ENCODE data around the gene FIBIN.
"Not testable (repeated sequence)": the region's sequence is repeated elsewhere in the genome, so short reads cannot be mapped to it uniquely, and the experiment has no call there.

FIBIN gene

GRCh38 chr11:26971961-26972360 is 22.0 kb upstream of the FIBIN start:
- intact Hi-C loops (cut with DNase I; ENCODE audit: low total_unique reads): no loop called here
- no peak overlapping the region for H3K27ac ChIP-seq
- no peaks in the 10 kb centered on the region for H3K36me3 ChIP-seq
- H3K4me3 ChIP-seq: no peak overlapping the region
- DNase-seq: no peak
- no peaks in the 10 kb centered on the region for H3K9me3 ChIP-seq
- TF ChIP-seq CTCF (IDR thresholded peaks at IDR 0.05): no peak
- H3K27me3 ChIP-seq: no peaks in the 10 kb centered on the region
- peaks cover 0 to 30% (median 3%) of the 10 kb centered on the region in 4 donors for H3K4me1 ChIP-seq

- peaks cover 0 to 30% (median 3%) of the 10 kb centered on the region in 4 donors for H3K4me1 ChIP-seq
- H3K27me3 ChIP-seq: no peaks in the 10 kb centered on the region
- H3K4me3 ChIP-seq: no peak overlapping the region
- no peaks in the 10 kb centered on the region for H3K36me3 ChIP-seq
- peak overlapping the region; percentile 46 to 65 for H3K27ac ChIP-seq
- no peak for DNase-seq
- intact Hi-C loops (cut with DNase I; ENCODE audit: low total_unique reads): no loop called here
- H3K9me3 ChIP-seq: no peaks in the 10 kb centered on the region
- TF ChIP-seq CTCF (IDR thresholded peaks at IDR 0.05): no peak
Measured at GRCh38 chr11:26974069-26974783, 19.7 kb upstream of the FIBIN start.

GRCh38 chr11:26974996-26975395 is 18.9 kb upstream of the FIBIN start:
- no peaks in the 10 kb centered on the region for H3K27me3 ChIP-seq
- peaks cover 0 to 6% (median 0%) of the 10 kb centered on the region in 3 donors for H3K9me3 ChIP-seq
- no peak for TF ChIP-seq CTCF (IDR thresholded peaks at IDR 0.05)
- H3K4me3 ChIP-seq: no peak overlapping the region
- intact Hi-C loops (cut with DNase I; ENCODE audit: low total_unique reads): no loop called here
- H3K36me3 ChIP-seq: no peaks in the 10 kb centered on the region
- H3K27ac ChIP-seq: peak overlapping the region; percentile 46 to 65
- peaks cover 0 to 30% (median 3%) of the 10 kb centered on the region in 4 donors for H3K4me1 ChIP-seq
- DNase-seq: no peak

- Histone ChIP-seq H3K36me3 (no peaks in the 10 kb centered on the region), H3K27ac (peak overlapping the region; percentile 40 to 46), H3K4me1 (peaks cover 0 to 30% (median 3%) of the 10 kb centered on the region in 4 donors), H3K9me3 (peaks cover 0 to 18% (median 0%) of the 10 kb centered on the region in 3 donors), H3K4me3 (no peak overlapping the region), H3K27me3 (no peaks in the 10 kb centered on the region)
- no peak for DNase-seq
- TF ChIP-seq CTCF (IDR thresholded peaks at IDR 0.05): no peak
- intact Hi-C loops (cut with DNase I; ENCODE audit: low total_unique reads): no loop called here
Measured at GRCh38 chr11:26976389-26976788, 17.5 kb upstream of the FIBIN start.

GRCh38 chr11:26977209-26977608 is 16.7 kb upstream of the FIBIN start:
- H3K27ac ChIP-seq; H3K36me3 ChIP-seq; intact Hi-C loops (cut with DNase I; ENCODE audit: low total_unique reads); H3K4me3 ChIP-seq; DNase-seq; H3K27me3 ChIP-seq: not testable (repeated sequence)
- peaks cover 0 to 30% (median 3%) of the 10 kb centered on the region in 4 donors for H3K4me1 ChIP-seq
- peaks cover 0 to 22% (median 0%) of the 10 kb centered on the region in 3 donors for H3K9me3 ChIP-seq

- Histone ChIP-seq H3K27me3 (no peaks in the 10 kb centered on the region), H3K4me3 (no peak overlapping the region), H3K27ac (no peak overlapping the region), H3K4me1 (peaks cover 0 to 23% (median 0%) of the 10 kb centered on the region in 4 donors), H3K9me3 (peaks cover 0 to 31% (median 0%) of the 10 kb centered on the region in 3 donors), H3K36me3 (no peaks in the 10 kb centered on the region)
- TF ChIP-seq CTCF (IDR thresholded peaks at IDR 0.05): no peak
- DNase-seq: no peak
- intact Hi-C loops (cut with DNase I; ENCODE audit: low total_unique reads): no loop called here
Measured at GRCh38 chr11:26983645-26984044, 10.3 kb upstream of the FIBIN start.

Data from tibial artery (tissue), 4 donors.